HepG2 (cell line): ENCODE measurements around the gene ABHD12. TPM values are rescaled to one million over a fixed set of nuclear protein-coding genes. Genes with fewer than 3 reads are reported as not detected.

Experiments used
- ATAC-seq: fragments of 200-7000 bp; cut with Tn5 transposase; 3 replicates; pipeline ENCODE4 v1.9.1; 2020; ENCODE audit warnings: mild to moderate bottlenecking, moderate library complexity
- BruUV-seq: library from RNA; stranded (reverse); fragments of 400-500 nt; replicated peaks from 2 replicates; lab custom pipeline; 2021; lab: Mats Ljungman, UMichigan
- CTCF ChIA-PET: fragments of 300-600 bp; formaldehyde crosslinking; extraction: SDS; loops from one replicate; lab custom pipeline; 2021; ENCODE audit warnings: low total read pairs, inconsistent platforms, low intra/inter-chr PET ratio; lab: Yijun Ruan, JAX
- POLR2A ChIA-PET: fragments of 350-600 bp; sonication (Branson Sonifier 250); formaldehyde crosslinking; loops from one replicate; lab custom pipeline; 2020; ENCODE audit warnings: antibody characterized with exemption, inconsistent platforms; lab: Yijun Ruan, JAX
- DNase-seq: peaks from one replicate; pipeline ENCODE4 v3.0.0-alpha.2; 2015; ENCODE audit warnings: low spot score
- FAIRE-seq: peaks from 3 replicates; lab custom pipeline; 2011; peaks lifted over from hg19 to GRCh38; lab: Jason Lieb, UNC
- H2AFZ ChIP-seq: one replicate; pipeline ENCODE4 v1.6.1; 2011; ENCODE audit warnings: low read length, inconsistent platforms
- H3K27ac ChIP-seq: fragments of 300-600 bp; 3 replicates; pipeline ENCODE4 v1.8.0; 2011; ENCODE audit warnings: mixed run types, mild to moderate bottlenecking, mixed read lengths, low read length, inconsistent platforms; ENCODE audit not compliant: insufficient read depth; ENCODE audit errors: extremely low read length
- H3K27me3 ChIP-seq, 2 experiments: fragments of 200-600 bp in 1 of 2; 2 replicates in 1 of 2; 3 replicates in 1 of 2; pipeline versions ENCODE4 v1.6.0 to v1.8.0; 2011; ENCODE audit warnings: low read length in 2 of 2, mild to moderate bottlenecking in 2 of 2, moderate library complexity in 2 of 2, inconsistent platforms in 1 of 2; ENCODE audit not compliant: insufficient read depth in 2 of 2, control insufficient read depth in 1 of 2
- H3K36me3 ChIP-seq, 2 experiments: fragments of 200-600 bp in 1 of 2; replicated peaks in 1 of 2; 2 replicates in 1 of 2; 3 replicates in 1 of 2; pipeline versions ENCODE4 v1.5.1 to v1.8.0; 2011; ENCODE audit warnings: low read length in 2 of 2, inconsistent platforms in 1 of 2; ENCODE audit not compliant: insufficient read depth in 2 of 2, control insufficient read depth in 1 of 2
- H3K4me1 ChIP-seq: 2 replicates; pipeline ENCODE4 v1.5.1; 2012; ENCODE audit warnings: low read length, inconsistent platforms; ENCODE audit not compliant: insufficient read depth
- H3K4me2 ChIP-seq: 2 replicates; pipeline ENCODE4 v1.6.0; 2011; ENCODE audit warnings: low read depth, low read length, inconsistent platforms
- H3K4me3 ChIP-seq, 3 experiments: fragments of 200-600 bp in 1 of 3; sonication (generic), shearing (Covaris generic) in 1 of 3; replicated peaks in 1 of 3; 2 replicates each; pipeline ENCODE4 v1.5.1; 2011 to 2016; ENCODE audit warnings: low read length in 3 of 3, inconsistent platforms in 2 of 3, low read depth in 2 of 3, mild to moderate bottlenecking in 2 of 3, control low read depth in 1 of 3, mixed read lengths in 1 of 3; ENCODE audit not compliant: insufficient read depth in 1 of 3
- H3K79me2 ChIP-seq: one replicate; pipeline ENCODE4 v1.6.1; 2011; ENCODE audit warnings: low read length, inconsistent platforms; ENCODE audit not compliant: insufficient read depth
- H3K9ac ChIP-seq: 2 replicates; pipeline ENCODE4 v1.6.0; 2011; ENCODE audit warnings: mild to moderate bottlenecking, low read depth, low read length, inconsistent platforms; ENCODE audit not compliant: insufficient read depth
- H3K9me3 ChIP-seq: 2 replicates; pipeline ENCODE4 v1.5.1; 2012; ENCODE audit warnings: mild to moderate bottlenecking, low read length
- H4K20me1 ChIP-seq: 2 replicates; pipeline ENCODE4 v1.6.0; 2011; ENCODE audit warnings: inconsistent platforms, mild to moderate bottlenecking, low read length, moderate library complexity; ENCODE audit not compliant: insufficient read depth
- KLF9 ChIP-seq: IDR thresholded peaks from 2 replicates; pipeline ENCODE4 v1.6.1; 2016; ENCODE audit warnings: low read depth
- RCOR2 ChIP-seq: IDR thresholded peaks from 2 replicates; pipeline ENCODE4 v1.6.1; 2016; ENCODE audit warnings: missing biosample characterization, missing genetic modification reagents
- SKIL ChIP-seq: sonication (generic); formaldehyde crosslinking; IDR thresholded peaks from 2 replicates; pipeline ENCODE4 v1.8.0; 2022; ENCODE audit warnings: missing genetic modification reagents, mild to moderate bottlenecking, moderate library complexity, borderline replicate concordance
- SRSF9 ChIP-seq: fragments of 200-400 bp; formaldehyde crosslinking; IDR thresholded peaks from 2 replicates; pipeline ENCODE4 v1.6.1; 2018; ENCODE audit warnings: borderline replicate concordance, mild to moderate bottlenecking, low read depth, low read length; ENCODE audit not compliant: insufficient read depth, poor library complexity, severe bottlenecking
- TBX2 ChIP-seq: sonication (generic); formaldehyde crosslinking; IDR thresholded peaks from 2 replicates; pipeline ENCODE4 v1.5.0; 2020; ENCODE audit warnings: missing genetic modification reagents, mild to moderate bottlenecking, borderline replicate concordance
- ZBTB20 ChIP-seq: sonication (generic); formaldehyde crosslinking; IDR thresholded peaks from 2 replicates; pipeline ENCODE4 v1.8.1; 2023; ENCODE audit warnings: missing genetic modification reagents, low read depth, mild to moderate bottlenecking, borderline replicate concordance
- ZBTB46 ChIP-seq: sonication (generic); formaldehyde crosslinking; IDR thresholded peaks from 2 replicates; pipeline ENCODE4 v1.4.0; 2020; ENCODE audit warnings: mild to moderate bottlenecking, missing genetic modification reagents, borderline replicate concordance
- ZNF280B ChIP-seq: sonication (generic); formaldehyde crosslinking; IDR thresholded peaks from 2 replicates; pipeline ENCODE4 v1.5.0; 2020; ENCODE audit warnings: missing genetic modification reagents, mild to moderate bottlenecking, borderline replicate concordance
- ZNF343 ChIP-seq: sonication (generic); formaldehyde crosslinking; IDR thresholded peaks from 2 replicates; pipeline ENCODE4 v1.4.0; 2020; ENCODE audit warnings: mild to moderate bottlenecking, missing genetic modification reagents
- ZNF841 ChIP-seq: sonication (generic); formaldehyde crosslinking; IDR thresholded peaks from 2 replicates; pipeline ENCODE4 v1.8.1; 2023; ENCODE audit warnings: missing genetic modification reagents, borderline replicate concordance
- WGBS: methylation state at CpG from one replicate; pipeline ENCODE4 v1.1.6; 2017; ENCODE audit warnings: low lambda C conversion rate; 5-methylcytosine and 5-hydroxymethylcytosine counted together
- in situ Hi-C: cut with HindIII; loops from 2 replicates; pipeline ENCODE4 v1.10.0; 2017; ENCODE audit warnings: low pct_unique_long_range_greater_than_20kb; ENCODE audit not compliant: extremely low pct_ligation_motif_present
- intact Hi-C: fragments of 100-400 bp; cut with micrococcal nuclease; formaldehyde crosslinking; loops from one replicate; pipeline ENCODE4 v1.10.0; 2022; ENCODE audit not compliant: unreplicated experiment
- polyA plus RNA-seq, 8 experiments: library from polyadenylated mRNA; depleted of rRNA in 3 of 8; stranded (reverse) in 7 of 8; unstranded in 1 of 8; fragments of >200 nt; fragmentation: Illumina TruSeq in 4 of 8; extraction: Trizol in 4 of 8; gene quantifications; 2 replicates each; pipeline versions ENCODE4 v1.2.1 to v1.2.3, GENCODE V29; 2011 to 2016; ENCODE audit warnings: low read depth in 4 of 8, missing spikeins in 1 of 8, mixed read lengths in 1 of 8; ENCODE audit not compliant: insufficient read depth in 1 of 8
- total RNA-seq, 5 experiments: library from RNA; depleted of rRNA; stranded (reverse); fragments of >200 nt; fragmentation: Illumina TruSeq; extraction: Trizol; gene quantifications; 2 replicates each; pipeline ENCODE4 v1.2.3, GENCODE V29; 2016; ENCODE audit warnings: low read depth in 1 of 5

The ABHD12 gene
- total and polyA plus RNA-seq, 2 of the 13 experiments (the other 11 are each of a cell fraction or from before 2014, with no cell fraction given), result 23.5 to 72.1 TPM

GRCh38 chr20:25355866-25356265 is 34.8 kb downstream of the ABHD12 start:
- H3K36me3 ChIP-seq, result no peaks in the 10 kb centered on the region; a peak in 1 of 5 replicates
- no TSS peak for BruUV-seq
- no peak overlapping the region for H3K4me3 ChIP-seq
- H3K9me3 ChIP-seq, result no peaks in the 10 kb centered on the region
- WGBS, result 100% methylated on average over 2 of the region's 2 CpGs
- TF ChIP-seq ZBTB20 (CRISPR knock-in tag) (no peak), ZNF280B (CRISPR knock-in tag) (no peak), RCOR2 (CRISPR knock-in tag) (no peak), TBX2 (CRISPR knock-in tag) (no peak), ZNF343 (no peak), ZBTB46 (CRISPR knock-in tag) (no peak), SRSF9 (no peak), KLF9 (CRISPR knock-in tag) (no peak), SKIL (CRISPR knock-in tag) (no peak), ZNF841 (CRISPR knock-in tag) (no peak)
- intact Hi-C loops, result no loop called here
- no peaks in the 10 kb centered on the region for H4K20me1 ChIP-seq
- ATAC-seq, result no peak
- DNase-seq, result no peak
- H3K27ac ChIP-seq, result no peak overlapping the region
- no peak for FAIRE-seq
- H3K79me2 ChIP-seq, result peaks cover 21% of the 10 kb centered on the region
- no peak overlapping the region for H3K9ac ChIP-seq
- H3K4me2 ChIP-seq, result no peak overlapping the region
- in situ Hi-C loops, result no loop called here
- ChIA-PET POLR2A (no interaction called here), CTCF (no interaction called here)
- H3K27me3 ChIP-seq, result no peaks in the 10 kb centered on the region
- H3K4me1 ChIP-seq, result peaks cover 11% of the 10 kb centered on the region; the same call in 1 of the 2 replicates
- no peak overlapping the region for H2AFZ ChIP-seq
